GM19372 (cell line): ENCODE measurements around the gene SLC35F5.
"Not testable (repeated sequence)": the region's sequence is repeated elsewhere in the genome, so short reads cannot be mapped to it uniquely, and the experiment has no call there.

ENCODE experiments used
- ATAC-seq: cut with Tn5 transposase; IDR thresholded peaks from one replicate; pipeline ENCODE4 v1.9.1; 2021; ENCODE audit warnings: mild to moderate bottlenecking, low read depth, moderate library complexity; ENCODE audit not compliant: unreplicated experiment

SLC35F5 gene

DNA sequence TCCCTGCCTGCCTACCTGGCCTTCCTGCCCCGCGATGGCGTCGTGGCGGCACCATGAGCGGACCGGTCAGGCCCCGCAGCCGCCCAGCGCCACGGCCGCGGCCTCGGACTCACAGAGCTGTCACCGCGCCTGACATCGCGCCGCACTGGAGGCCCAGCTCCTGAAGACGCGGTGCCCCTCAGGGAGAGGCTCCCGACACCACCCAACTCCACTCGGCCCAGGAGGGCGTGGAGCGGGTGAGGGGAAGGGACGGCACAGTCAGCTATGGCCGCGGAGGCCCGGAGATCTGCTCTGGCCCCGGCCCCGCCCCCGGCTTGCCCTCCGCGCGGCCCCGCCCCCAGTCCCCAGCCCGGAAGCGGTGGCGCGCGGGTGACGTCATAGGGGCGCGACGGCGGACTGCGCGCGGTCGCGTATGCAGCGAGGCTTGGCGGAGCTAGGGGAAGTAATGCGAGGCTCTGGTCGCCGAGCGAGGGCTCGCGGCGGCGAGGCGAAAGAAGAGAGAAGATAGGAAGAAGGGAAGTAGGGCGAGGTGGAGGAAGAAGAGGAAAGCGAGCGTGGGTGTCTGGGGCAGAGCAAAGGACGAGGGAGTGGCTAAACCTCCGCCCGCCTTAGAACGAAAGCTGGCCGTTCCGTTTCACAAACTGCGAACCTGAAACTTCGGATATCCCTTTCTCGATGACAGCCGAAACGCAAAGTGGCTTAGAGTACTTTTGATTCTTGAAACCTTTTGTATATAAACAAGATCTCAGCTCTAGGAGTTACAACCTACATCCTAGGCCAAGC lies at the start of gene SLC35F5:
Gene SLC35F5, minus strand, starts transcription at position 288 of the 783 bp plus-strand sequence. Its CDS starts 233 bp downstream, at position 55.
- peak; percentile 88 for ATAC-seq

GRCh38 chr2:113799375-113799774 lies 42.9 kb upstream of the SLC35F5 start:
- ATAC-seq = no peak

GRCh38 chr2:113797237-113797636 lies 40.8 kb upstream of the SLC35F5 start:
- no peak for ATAC-seq

DNA sequence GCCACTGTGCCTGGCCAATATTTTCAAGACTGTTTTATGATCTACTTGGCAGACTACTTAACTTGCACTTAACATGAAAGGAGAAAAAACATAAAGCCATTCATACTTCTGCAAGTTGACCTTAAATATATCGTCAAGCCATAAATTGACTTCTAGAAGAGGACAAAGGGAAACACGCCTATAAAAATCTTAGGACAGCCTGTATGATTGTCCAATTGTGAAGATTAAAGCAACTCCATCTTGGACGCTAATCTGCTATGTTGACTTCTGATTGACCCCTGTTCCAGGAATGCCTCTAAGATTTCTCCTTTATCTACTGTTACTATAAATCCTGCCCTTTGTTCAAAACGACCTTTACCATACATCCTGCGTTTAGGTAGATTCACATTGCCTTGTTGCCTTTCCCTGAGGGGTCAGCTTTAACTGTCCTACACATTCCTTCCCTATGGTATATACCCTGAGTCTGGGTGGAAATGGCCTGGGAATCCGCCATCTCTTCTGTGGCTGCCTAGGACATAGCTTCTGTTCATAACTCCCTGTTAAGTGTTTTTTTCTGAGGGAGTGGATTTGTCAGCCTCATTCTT lies 40.2 kb upstream of the SLC35F5 start:
- no peak for ATAC-seq

DNA sequence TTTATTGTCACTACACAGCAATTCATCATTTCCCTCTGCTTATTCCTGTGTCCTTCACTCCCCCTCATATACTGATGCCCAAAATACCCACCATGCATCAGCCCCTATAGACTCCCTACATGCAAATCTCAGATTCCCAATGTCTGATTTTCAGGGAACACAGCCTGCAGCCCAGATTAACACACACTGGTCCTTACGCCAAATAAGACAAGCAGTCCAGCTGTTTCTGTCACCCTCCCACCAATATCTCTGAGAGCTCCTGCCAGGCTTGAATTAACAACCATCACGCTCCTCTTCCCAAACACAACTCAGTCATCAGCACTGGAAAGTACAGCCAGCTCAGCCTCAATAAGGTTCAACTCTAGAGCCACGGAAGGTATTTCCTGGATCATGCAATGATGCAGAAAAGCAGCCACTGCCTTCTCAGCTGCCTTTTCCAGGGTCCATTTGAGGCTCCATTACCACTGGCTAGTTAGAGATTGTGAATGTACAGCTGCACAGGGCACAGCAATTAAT lies 39.0 kb upstream of the SLC35F5 start:
- ATAC-seq = no peak

DNA sequence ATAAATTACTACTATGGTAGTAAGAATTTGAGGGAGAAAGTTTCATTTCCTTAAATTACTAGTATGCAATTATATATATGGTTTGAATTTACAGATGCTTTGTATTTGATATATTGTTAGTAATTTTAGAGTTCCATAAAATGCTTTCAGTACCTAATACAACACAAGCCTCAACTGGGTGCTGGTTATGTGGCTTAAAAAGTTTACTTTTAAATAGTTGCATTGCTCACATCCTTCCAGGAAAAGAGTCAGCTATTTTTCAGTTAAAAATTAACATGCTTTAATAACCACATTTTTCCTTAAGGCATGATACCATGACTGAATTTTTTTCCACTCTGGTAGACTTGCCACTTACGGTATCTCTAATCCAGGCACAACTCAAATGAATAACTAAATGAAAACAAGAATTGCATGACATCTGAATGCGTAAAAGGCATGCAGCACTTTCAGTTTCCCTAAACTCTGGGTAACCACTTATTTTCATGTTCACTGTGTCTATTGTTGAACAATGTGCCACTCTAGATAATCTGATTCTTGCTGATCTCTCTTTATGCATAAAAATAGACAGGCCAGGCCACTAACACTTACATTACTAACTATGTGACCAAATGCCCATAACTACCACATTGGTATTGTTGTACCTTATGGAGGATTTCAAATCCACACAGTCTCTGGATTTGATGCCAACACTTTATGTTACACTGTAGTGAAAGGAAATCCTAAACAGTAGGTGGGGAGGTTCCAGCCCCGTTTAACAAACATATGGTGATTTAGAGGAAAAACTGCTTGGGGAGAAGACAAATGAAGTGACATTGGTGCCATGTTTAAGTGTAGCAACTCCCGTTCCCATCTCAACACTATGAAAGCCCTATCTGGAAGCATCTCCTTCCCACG lies 35.5 kb upstream of the SLC35F5 start:
- ATAC-seq = peak; percentile 93

DNA sequence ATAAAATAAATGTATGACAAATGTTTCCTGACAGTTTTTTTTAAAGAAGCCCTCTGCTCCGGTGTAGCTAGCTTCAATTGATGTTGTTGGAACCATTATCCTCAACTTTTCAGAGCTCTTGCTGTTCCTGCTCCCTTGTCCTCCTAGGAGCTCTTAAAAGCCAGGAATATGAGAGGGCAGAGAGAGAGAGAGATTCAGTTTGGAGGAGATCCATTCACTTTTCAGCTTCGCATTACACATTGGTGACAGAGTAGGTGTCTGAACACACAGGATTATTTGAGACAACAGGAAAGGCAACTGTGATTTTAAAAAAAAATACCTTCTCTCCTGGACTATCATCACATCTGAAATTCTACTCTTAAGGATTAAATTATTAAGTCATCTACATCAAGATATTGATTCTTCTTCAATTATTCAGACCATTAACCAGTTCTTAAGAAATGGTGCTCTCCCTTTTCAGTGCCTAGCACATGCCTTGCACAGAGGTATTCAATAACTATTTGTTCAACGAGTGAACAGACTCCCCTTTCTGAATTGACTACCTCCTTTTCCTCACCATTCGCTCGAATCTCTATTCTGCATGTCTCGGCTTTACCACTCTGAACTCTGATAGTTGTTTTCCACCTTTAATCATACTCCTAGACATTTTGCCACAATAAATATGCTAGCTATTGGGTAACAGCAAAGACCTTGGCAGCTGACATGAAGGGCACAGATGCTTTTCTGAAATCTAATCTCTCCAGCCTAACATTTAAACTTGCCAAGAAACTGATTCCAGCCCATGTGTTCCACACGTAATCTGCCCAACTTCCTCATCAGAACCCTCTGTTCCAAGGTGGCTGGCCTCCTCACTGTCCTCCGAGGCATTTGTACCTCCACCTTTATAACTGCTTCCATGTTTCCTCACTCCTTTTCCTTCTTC lies 28.6 kb upstream of the SLC35F5 start:
- no peak for ATAC-seq

DNA sequence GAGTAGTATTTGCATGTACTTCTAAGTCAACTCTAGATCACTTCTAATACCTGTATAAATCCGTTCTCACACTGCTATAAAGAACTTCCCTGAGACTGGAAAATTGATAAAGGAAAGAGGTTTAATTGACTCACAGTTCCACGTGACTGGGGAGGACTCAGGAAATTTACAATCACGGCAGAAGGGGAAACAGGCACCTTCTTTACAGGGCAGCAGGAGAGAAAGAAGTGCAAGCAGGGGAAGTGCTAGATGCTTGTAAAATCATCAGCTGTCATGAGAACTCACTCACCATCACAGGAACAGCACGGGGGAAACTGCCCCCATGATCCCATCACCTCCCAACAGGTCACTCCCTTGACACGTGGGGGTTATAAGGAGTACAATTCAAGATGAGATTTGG lies 24.0 kb upstream of the SLC35F5 start:
- no peak for ATAC-seq

DNA sequence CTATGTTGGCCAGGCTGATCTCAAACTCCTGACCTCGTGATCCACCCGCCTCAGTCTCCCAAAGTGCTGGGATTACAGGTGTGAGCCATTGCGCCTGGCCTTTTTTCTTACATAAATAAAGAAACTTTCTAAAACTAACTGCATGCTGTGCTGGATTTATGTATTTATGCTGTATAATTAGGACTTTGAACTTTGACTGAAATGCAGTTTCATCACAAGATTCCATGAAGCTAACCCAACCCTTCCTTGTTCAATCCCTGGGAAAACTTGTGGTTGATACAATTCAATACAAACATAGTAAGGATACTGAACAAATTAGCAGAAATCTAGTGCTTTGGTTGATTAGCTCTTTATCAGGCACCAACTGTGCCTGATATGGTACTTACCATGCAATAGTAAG lies 20.9 kb upstream of the SLC35F5 start:
- ATAC-seq = no peak

DNA sequence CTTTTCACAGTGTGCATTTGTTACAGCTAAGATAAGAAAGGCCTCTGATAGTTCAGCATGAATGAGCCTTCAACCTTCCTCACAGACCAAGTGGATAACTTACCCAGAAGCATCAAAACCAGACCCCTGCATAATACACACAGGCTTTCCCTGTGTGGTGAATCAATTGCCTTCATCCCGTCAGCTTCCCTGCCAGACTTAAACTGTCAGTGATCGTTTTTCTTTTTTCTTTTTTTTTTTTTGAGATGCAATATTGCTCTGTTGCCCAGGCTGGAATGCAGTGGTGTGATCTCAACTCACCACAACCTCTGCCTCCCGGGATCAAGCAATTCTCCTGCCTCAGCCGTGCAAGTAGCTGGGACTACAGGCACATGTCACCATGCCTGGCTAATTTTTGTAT lies 20.5 kb upstream of the SLC35F5 start:
- no peak for ATAC-seq

- ATAC-seq = not testable (repeated sequence)
Observed at GRCh38 chr2:113774616-113775015, 18.2 kb upstream of the SLC35F5 start.

DNA sequence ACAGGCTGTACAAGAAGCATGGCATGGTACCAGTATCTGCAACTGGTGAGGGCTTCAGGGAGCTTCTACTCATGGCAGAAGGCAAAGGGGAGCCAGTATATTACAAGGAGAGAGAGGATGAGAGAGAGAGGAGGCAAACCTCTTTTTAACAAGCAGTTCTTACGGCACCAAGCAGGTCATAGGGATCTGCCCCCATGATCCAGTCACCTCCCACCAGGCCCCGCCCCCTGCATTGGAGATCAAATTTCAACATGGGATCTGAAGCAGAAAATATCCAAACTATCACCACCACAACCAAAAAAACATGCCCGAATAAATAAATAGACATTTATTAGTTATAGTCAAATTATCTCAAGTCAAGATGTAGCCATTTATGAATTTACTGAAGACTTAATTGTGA lies 14.5 kb upstream of the SLC35F5 start:
- no peak for ATAC-seq

DNA sequence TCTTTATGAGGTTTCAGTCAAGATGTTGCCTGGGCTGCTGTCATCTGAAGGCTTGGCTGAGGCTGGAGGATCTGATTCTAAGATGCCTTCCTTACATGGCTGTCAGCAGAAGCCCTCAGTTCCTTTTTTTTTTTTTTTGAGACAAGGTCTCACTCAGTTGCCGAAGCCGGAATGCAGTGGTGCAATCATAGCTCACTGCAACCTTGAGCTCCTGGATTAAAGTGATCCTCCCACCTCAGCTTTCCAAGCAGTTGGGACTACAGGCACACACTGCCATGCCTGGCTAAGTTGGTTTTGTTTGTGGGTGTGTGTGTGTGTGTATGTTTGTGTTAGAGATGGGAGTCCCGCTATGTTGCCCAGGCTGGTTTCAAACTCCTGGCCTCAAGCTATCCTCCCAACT lies 13.1 kb upstream of the SLC35F5 start:
- no peak for ATAC-seq

DNA sequence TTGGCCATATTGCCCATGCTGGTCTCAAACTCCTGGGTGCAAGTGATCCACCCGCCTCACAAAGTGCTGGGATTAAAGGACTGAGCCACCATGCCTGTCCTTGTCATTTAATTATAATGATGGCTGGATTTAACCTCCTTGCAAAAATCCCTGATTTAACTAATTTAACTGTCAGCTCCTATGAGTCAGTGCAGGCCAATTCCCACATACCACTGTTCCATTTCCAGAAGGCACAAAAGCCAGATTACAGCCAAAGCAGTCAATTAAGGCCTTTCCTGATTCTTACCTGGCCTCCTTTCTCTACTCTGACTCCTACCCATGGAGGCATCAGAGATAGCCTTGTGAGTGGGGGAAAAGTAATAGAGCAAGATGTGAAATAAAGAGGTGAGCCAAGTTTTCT lies 12.3 kb upstream of the SLC35F5 start:
- ATAC-seq = no peak

DNA sequence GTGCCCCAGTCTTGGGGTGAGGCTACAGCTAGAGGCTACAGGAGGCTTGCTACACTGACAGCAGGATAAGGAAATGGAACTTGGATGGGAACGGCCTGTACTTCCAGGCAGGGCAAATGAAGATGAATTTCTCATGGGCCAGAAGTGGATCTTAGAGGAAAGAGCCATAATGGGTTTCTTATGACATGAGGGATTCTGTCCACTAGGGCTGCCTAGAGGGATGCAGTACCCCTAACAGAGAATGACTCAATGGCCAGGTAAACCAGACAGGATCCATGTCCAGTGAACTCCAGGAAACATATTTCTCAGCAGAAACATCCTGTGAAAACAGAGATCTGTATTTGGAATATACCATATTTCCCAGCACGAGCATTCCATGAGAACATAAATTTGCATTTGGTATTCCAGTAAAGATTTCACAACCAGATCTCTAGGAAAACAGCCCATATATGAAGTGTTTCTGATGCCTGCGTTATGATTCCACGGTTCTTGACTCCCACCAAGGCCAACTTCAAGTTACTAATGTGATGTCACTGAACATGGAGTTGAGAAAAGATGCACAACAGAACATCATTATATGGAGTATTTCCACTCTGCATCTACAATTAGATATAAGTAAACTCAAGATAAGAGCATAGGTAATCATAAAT lies 11.5 kb upstream of the SLC35F5 start:
- no peak for ATAC-seq

DNA sequence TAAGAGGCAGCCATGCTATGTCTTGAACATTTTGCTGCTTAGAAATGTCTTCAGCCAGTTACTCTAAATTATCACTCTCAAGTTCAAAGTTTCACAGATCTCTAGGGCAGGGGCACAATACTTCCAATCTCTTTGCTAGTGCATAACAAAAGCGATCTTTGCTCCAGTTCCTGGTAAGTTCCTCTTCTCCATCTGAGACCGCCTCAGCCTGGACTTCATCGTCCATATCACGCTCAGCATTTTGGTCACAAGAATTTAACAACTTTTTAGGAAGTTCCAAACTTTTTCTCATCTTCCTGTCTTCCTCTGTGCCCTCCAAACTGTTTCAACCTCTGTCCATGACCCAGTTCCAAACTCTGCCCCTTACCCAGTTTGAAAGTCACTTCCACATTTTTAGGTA lies 8.8 kb upstream of the SLC35F5 start:
- no peak for ATAC-seq

GRCh38 chr2:113762377-113763118 lies 6.1 kb upstream of the SLC35F5 start:
- ATAC-seq = no peak

DNA sequence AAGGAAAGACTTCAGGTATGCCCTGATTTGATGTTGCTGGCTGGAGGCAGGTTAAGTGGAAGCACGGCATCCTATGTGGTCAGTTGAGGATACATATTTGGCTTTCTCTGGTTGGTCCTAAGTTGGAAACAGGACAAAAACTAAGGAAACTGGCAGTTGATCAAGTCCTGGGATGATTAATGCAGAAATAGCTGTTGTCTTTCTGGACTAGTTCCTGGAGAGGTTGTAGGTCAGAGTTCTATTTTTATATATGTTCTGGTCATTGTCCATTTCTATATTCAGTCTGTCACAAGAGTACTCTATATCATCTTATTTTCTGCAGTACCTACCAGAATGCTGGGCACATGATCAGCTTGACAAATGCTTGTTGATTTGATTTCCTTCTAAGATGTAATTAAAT lies 4.0 kb upstream of the SLC35F5 start:
- no peak for ATAC-seq

DNA sequence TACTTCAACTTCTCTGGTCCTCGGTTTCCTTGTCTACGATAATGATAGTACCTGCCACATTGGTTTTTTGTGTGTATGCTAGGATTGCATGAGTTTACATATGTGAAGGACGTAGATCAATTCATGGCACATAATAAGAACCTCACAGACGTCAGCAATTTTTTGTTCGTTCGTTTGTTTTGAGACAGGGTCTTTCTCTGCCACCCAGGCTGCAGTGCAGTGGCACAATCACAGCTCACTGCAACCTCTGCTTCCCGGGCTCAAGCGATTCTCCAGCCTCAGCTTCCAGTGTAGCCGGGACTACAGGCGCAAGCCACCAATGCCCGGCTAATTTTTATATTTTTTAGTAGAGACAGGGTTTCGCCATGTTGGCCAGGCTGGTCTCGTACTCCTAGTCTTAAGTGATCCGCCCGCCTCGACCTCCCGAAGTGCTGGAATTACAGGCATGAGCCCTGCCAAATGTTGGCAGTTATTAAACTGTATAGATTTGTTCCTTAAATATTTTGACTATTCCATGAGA lies 756 bp upstream of the SLC35F5 start:
- no peak for ATAC-seq
